ENCODE measurements around the gene SIN3A.
"Not testable (repeated sequence)": the region's sequence is repeated elsewhere in the genome, so short reads cannot be mapped to it uniquely, and the experiment has no call there.

DNA sequence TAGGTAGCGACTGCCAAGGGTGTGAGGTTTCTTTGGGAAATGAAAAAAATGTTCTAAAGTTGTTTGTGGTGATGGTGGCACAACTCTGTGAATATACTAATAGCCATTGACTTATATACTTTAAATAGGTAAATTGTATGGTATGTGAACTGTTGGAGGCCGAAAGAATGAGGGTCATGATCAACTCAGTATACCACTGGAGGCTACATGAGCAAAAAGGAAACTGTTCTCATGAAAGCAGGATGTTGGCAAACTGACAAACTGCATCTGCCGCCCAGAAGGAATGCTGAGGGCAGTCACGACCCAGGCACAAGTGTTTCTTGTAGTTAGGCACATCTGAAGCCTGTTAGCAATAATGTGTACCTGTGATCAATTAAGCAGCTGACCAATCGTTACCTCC is 32.1 kb upstream of the SIN3A start:
- TF ChIP-seq, protein P1, sequence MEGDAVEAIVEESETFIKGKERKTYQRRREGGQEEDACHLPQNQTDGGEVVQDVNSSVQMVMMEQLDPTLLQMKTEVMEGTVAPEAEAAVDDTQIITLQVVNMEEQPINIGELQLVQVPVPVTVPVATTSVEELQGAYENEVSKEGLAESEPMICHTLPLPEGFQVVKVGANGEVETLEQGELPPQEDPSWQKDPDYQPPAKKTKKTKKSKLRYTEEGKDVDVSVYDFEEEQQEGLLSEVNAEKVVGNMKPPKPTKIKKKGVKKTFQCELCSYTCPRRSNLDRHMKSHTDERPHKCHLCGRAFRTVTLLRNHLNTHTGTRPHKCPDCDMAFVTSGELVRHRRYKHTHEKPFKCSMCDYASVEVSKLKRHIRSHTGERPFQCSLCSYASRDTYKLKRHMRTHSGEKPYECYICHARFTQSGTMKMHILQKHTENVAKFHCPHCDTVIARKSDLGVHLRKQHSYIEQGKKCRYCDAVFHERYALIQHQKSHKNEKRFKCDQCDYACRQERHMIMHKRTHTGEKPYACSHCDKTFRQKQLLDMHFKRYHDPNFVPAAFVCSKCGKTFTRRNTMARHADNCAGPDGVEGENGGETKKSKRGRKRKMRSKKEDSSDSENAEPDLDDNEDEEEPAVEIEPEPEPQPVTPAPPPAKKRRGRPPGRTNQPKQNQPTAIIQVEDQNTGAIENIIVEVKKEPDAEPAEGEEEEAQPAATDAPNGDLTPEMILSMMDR (conservative IDR thresholded peaks at IDR 0.05 in 1 of 2, IDR thresholded peaks at IDR 0.05 in 1 of 2; ENCODE audit: low read depth in 1 of 2, low read length in 2 of 2) = not testable (repeated sequence)
- TF ChIP-seq EZH2 (IDR thresholded peaks at IDR 0.05; ENCODE audit: low read length, missing control alignments) = not testable (repeated sequence)
